ENCODE results near the gene PRICKLE2. TPM values are rescaled to one million over a fixed set of nuclear protein-coding genes. Genes with fewer than 3 reads are reported as not detected.

Gene PRICKLE2
- total RNA-seq, 4 donors from 2014 or later = 28.8 to 48.1 (median 38.5) TPM

- no peaks in the 10 kb centered on the region for H3K9me3 ChIP-seq
- no peak for DNase-seq
- H3K27me3 ChIP-seq = no peaks in the 10 kb centered on the region
- TF ChIP-seq POLR2A (IDR thresholded peaks at IDR 0.05) (no peak), CTCF (IDR thresholded peaks at IDR 0.05) (no peak)
- H3K27ac ChIP-seq = peak overlapping the region; percentile 22 to 47 (median 31)
- peaks cover 32 to 48% of the 10 kb centered on the region in 2 donors for H3K4me1 ChIP-seq
- H3K4me3 ChIP-seq (replicated peaks in 1 of 3) = no peak overlapping the region
- no peaks in the 10 kb centered on the region for H3K36me3 ChIP-seq
- intact Hi-C loops (cut with DNase I) = no loop called here
- WGBS, 2 donors = 93 to 94% methylated on average over 7 of the region's 7 CpGs
Observed at GRCh38 chr3:64108784-64109317, 116.4 kb downstream of the PRICKLE2 start.

- peaks cover 32 to 48% of the 10 kb centered on the region in 2 donors for H3K4me1 ChIP-seq
- 81 to 94% methylated on average over 9 of the region's 9 CpGs for WGBS, 2 donors
- no peak overlapping the region for H3K27ac ChIP-seq
Observed at GRCh38 chr3:64108231-64108630, 117.0 kb downstream of the PRICKLE2 start.

GRCh38 chr3:64107190-64107589, 118.1 kb downstream of the PRICKLE2 start:
- intact Hi-C loops (cut with DNase I) = no loop called here
- Histone ChIP-seq H3K27me3 (no peaks in the 10 kb centered on the region), H3K4me1 (peaks cover 32 to 48% of the 10 kb centered on the region in 2 donors), H3K36me3 (no peaks in the 10 kb centered on the region), H3K4me3 (replicated peaks in 1 of 3) (no peak overlapping the region), H3K27ac (no peak overlapping the region), H3K9me3 (no peaks in the 10 kb centered on the region)
- DNase-seq = no peak
- TF ChIP-seq POLR2A (IDR thresholded peaks at IDR 0.05) (no peak), CTCF (IDR thresholded peaks at IDR 0.05) (no peak)
- WGBS, 2 donors = 84% methylated on average over 5 of the region's 5 CpGs

More at GRCh38 chr3:64108231-64108630, 117.0 kb downstream of the PRICKLE2 start:
- no peaks in the 10 kb centered on the region for H3K27me3 ChIP-seq
- no peak overlapping the region for H3K4me3 ChIP-seq (replicated peaks in 1 of 3)
- DNase-seq = no peak
- no peaks in the 10 kb centered on the region for H3K9me3 ChIP-seq
- TF ChIP-seq CTCF (IDR thresholded peaks at IDR 0.05) = no peak
- no peak for TF ChIP-seq POLR2A (IDR thresholded peaks at IDR 0.05)
- intact Hi-C loops (cut with DNase I) = no loop called here
- H3K36me3 ChIP-seq = no peaks in the 10 kb centered on the region

GRCh38 chr3:64105816-64106215, 119.5 kb downstream of the PRICKLE2 start:
- Histone ChIP-seq H3K36me3 (no peaks in the 10 kb centered on the region), H3K4me3 (replicated peaks in 1 of 3) (no peak overlapping the region), H3K27me3 (no peaks in the 10 kb centered on the region), H3K27ac (peak overlapping the region in 1 of 3 donors; percentile 41), H3K4me1 (peaks cover 23 to 35% of the 10 kb centered on the region in 2 donors), H3K9me3 (no peaks in the 10 kb centered on the region)
- DNase-seq = no peak
- TF ChIP-seq POLR2A (IDR thresholded peaks at IDR 0.05) (no peak), CTCF (IDR thresholded peaks at IDR 0.05) (no peak)
- intact Hi-C loops (cut with DNase I) = no loop called here

GRCh38 chr3:64104691-64105111, 120.6 kb downstream of the PRICKLE2 start:
- Histone ChIP-seq H3K36me3 (no peaks in the 10 kb centered on the region), H3K27me3 (no peaks in the 10 kb centered on the region), H3K9me3 (no peaks in the 10 kb centered on the region), H3K27ac (peak overlapping the region in 1 of 3 donors; percentile 41), H3K4me3 (replicated peaks in 1 of 3) (no peak overlapping the region), H3K4me1 (peaks cover 14 to 24% of the 10 kb centered on the region in 2 donors)
- TF ChIP-seq POLR2A (IDR thresholded peaks at IDR 0.05) = no peak
- TF ChIP-seq CTCF (IDR thresholded peaks at IDR 0.05) = no peak
- intact Hi-C loops (cut with DNase I) = no loop called here
- DNase-seq = no peak
- 68 to 72% methylated on average over 3 of the region's 3 CpGs for WGBS, 2 donors
